Astrocyte (in vitro differentiated cells and primary cell): ENCODE data around the gene FUBP3. TPM values are rescaled to one million over a fixed set of nuclear protein-coding genes. Genes with fewer than 3 reads are reported as not detected.

Experiments
- DNase-seq: peaks from one replicate; pipeline ENCODE4 v3.0.0-alpha.2; 2010; ENCODE audit warnings: low read depth
- FAIRE-seq: peaks from 2 replicates; lab custom pipeline; 2011; peaks lifted over from hg19 to GRCh38; lab: Jason Lieb, UNC
- H2AFZ ChIP-seq: 2 replicates; pipeline ENCODE4 v1.6.0; 2012; ENCODE audit warnings: low read depth, low read length, inconsistent platforms
- H3K27ac ChIP-seq: 2 replicates; pipeline ENCODE4 v1.5.1; 2011; ENCODE audit warnings: low read depth, low read length, inconsistent platforms
- H3K27me3 ChIP-seq: 2 replicates; pipeline ENCODE4 v1.6.0; 2011; ENCODE audit warnings: low read length, inconsistent platforms; ENCODE audit not compliant: insufficient read depth
- H3K36me3 ChIP-seq: 2 replicates; pipeline ENCODE4 v1.5.1; 2011; ENCODE audit warnings: low read length, inconsistent platforms; ENCODE audit not compliant: insufficient read depth
- H3K4me1 ChIP-seq: 2 replicates; pipeline ENCODE4 v1.5.1; 2011; ENCODE audit warnings: low read length, inconsistent platforms; ENCODE audit not compliant: insufficient read depth
- H3K4me2 ChIP-seq: 2 replicates; pipeline ENCODE4 v1.6.0; 2012; ENCODE audit warnings: low read length, inconsistent platforms
- H3K4me3 ChIP-seq: 2 replicates; pipeline ENCODE4 v1.5.1; 2011; ENCODE audit warnings: low read depth, mild to moderate bottlenecking, low read length, inconsistent platforms; ENCODE audit not compliant: insufficient read depth
- H3K79me2 ChIP-seq: 2 replicates; pipeline ENCODE4 v1.6.0; 2012; ENCODE audit warnings: mild to moderate bottlenecking, low read length, inconsistent platforms; ENCODE audit not compliant: insufficient read depth
- H3K9ac ChIP-seq: 2 replicates; pipeline ENCODE4 v1.6.0; 2012; ENCODE audit warnings: mild to moderate bottlenecking, low read length, inconsistent platforms
- H3K9me3 ChIP-seq: 2 replicates; pipeline ENCODE4 v1.5.1; 2012; ENCODE audit warnings: low read depth, mild to moderate bottlenecking, low read length, inconsistent platforms; ENCODE audit not compliant: insufficient read depth
- H4K20me1 ChIP-seq: 2 replicates; pipeline ENCODE4 v1.6.0; 2012; ENCODE audit warnings: low read length, inconsistent platforms; ENCODE audit not compliant: insufficient read depth
- H3K27ac Mint-ChIP-seq: one replicate; pipeline ENCODE4 v1.8.0; 2021; ENCODE audit warnings: mild to moderate bottlenecking, mixed read lengths; ENCODE audit not compliant: unreplicated experiment
- H3K27me3 Mint-ChIP-seq: one replicate; pipeline ENCODE4 v1.8.0; 2021; ENCODE audit warnings: low read depth, mixed read lengths; ENCODE audit not compliant: unreplicated experiment
- H3K36me3 Mint-ChIP-seq: one replicate; pipeline ENCODE4 v1.8.0; 2021; ENCODE audit warnings: low read depth, mixed read lengths; ENCODE audit not compliant: unreplicated experiment
- H3K4me1 Mint-ChIP-seq: one replicate; pipeline ENCODE4 v1.8.0; 2021; ENCODE audit warnings: low read depth, mixed read lengths; ENCODE audit not compliant: unreplicated experiment
- H3K4me3 Mint-ChIP-seq: one replicate; pipeline ENCODE4 v1.8.0; 2021; ENCODE audit warnings: mild to moderate bottlenecking, moderate library complexity, mixed read lengths; ENCODE audit not compliant: unreplicated experiment
- H3K9me3 Mint-ChIP-seq: one replicate; pipeline ENCODE4 v1.8.0; 2021; ENCODE audit warnings: mild to moderate bottlenecking, mixed read lengths; ENCODE audit not compliant: unreplicated experiment
- EZH2 ChIP-seq: IDR thresholded peaks from 2 replicates; pipeline ENCODE4 v1.6.1; 2012; ENCODE audit warnings: mild to moderate bottlenecking, low read length, inconsistent platforms; ENCODE audit not compliant: insufficient read depth
- total RNA-seq: library from RNA; stranded (reverse); gene quantifications from 2 replicates; pipeline ENCODE4 v1.2.1, GENCODE V29; 2021
- TF ChIP-seq, protein P1 (sequence below): IDR thresholded peaks from 2 replicates; pipeline ENCODE4 v1.5.1; 2011; ENCODE audit warnings: low read depth, mild to moderate bottlenecking, inconsistent platforms, low read length, moderate library complexity; ENCODE audit not compliant: insufficient read depth

The FUBP3 gene
- total RNA-seq, 1 donor from 2014 or later, result 64.6 TPM

DNA sequence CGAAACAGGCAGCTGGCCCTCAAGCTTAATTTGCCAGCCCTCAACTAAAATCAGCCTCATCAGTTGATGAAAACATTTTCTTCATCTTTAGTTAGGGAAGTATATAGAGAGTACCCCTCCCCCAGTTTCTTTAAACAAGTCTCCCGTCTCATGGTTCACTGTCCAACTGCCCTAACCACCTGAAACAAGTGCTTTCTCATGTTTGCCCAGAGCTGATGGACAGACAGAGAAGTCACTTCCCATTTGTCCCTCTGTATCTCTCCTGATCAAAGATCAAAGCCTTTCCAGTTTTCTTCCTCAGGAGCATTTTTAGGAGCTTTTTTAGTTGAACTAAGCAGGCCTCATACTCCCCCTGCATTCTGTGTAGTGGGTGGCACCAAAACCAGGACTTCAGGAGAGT lies 21.7 kb downstream of the FUBP3 start:
- Mint-ChIP-seq H3K36me3 (peaks cover 13% of the 10 kb centered on the region), H3K27ac (peak overlapping the region; percentile 48)
- H4K20me1 ChIP-seq, result peaks cover 53% of the 10 kb centered on the region

DNA sequence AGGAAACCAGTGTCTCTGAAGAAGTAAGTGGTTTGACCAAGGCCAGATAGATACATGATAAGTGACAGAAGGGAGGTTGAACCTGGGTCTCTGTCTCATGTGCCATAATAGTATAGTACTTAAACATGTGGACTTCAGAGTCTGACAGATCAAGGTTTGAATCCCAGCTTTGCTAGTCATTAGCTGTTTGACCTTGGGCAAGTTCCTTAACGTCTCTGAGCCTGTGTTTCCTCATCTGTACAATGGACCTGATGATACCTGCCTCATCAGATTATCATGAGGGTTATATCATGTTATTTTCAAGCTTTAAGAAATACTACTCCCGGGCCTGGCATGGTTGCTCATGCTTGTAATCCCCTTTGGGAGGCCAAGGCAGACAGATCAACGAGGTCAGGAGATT lies 24.9 kb downstream of the FUBP3 start:
- no peak overlapping the region for H3K27ac Mint-ChIP-seq
- H2AFZ ChIP-seq, result no peak overlapping the region
- no peaks in the 10 kb centered on the region for H3K9me3 ChIP-seq
- H3K4me1 Mint-ChIP-seq, result peaks cover 17% of the 10 kb centered on the region
- peaks cover 13% of the 10 kb centered on the region for H3K36me3 Mint-ChIP-seq
- peaks cover 7% of the 10 kb centered on the region for H3K4me1 ChIP-seq
- DNase-seq (no peak), FAIRE-seq (no peak)
- no peaks in the 10 kb centered on the region for H3K27me3 Mint-ChIP-seq
- peaks cover 64% of the 10 kb centered on the region for H4K20me1 ChIP-seq
- TF ChIP-seq, protein P1, sequence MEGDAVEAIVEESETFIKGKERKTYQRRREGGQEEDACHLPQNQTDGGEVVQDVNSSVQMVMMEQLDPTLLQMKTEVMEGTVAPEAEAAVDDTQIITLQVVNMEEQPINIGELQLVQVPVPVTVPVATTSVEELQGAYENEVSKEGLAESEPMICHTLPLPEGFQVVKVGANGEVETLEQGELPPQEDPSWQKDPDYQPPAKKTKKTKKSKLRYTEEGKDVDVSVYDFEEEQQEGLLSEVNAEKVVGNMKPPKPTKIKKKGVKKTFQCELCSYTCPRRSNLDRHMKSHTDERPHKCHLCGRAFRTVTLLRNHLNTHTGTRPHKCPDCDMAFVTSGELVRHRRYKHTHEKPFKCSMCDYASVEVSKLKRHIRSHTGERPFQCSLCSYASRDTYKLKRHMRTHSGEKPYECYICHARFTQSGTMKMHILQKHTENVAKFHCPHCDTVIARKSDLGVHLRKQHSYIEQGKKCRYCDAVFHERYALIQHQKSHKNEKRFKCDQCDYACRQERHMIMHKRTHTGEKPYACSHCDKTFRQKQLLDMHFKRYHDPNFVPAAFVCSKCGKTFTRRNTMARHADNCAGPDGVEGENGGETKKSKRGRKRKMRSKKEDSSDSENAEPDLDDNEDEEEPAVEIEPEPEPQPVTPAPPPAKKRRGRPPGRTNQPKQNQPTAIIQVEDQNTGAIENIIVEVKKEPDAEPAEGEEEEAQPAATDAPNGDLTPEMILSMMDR, result no peak
- TF ChIP-seq EZH2, result no peak
- H3K4me3 Mint-ChIP-seq, result no peak overlapping the region
- no peaks in the 10 kb centered on the region for H3K27me3 ChIP-seq
- H3K4me2 ChIP-seq, result no peak overlapping the region
- H3K9ac ChIP-seq, result no peak overlapping the region
- H3K36me3 ChIP-seq, result peaks cover 11% of the 10 kb centered on the region
- H3K4me3 ChIP-seq, result no peak overlapping the region
- no peak overlapping the region for H3K27ac ChIP-seq
- peaks cover 24% of the 10 kb centered on the region for H3K79me2 ChIP-seq
- peaks cover 2% of the 10 kb centered on the region for H3K9me3 Mint-ChIP-seq

More for the DNA sequence above, 21.7 kb downstream of the FUBP3 start:
- Histone ChIP-seq H3K79me2 (peaks cover 24% of the 10 kb centered on the region), H3K4me2 (no peak overlapping the region), H3K36me3 (peaks cover 29% of the 10 kb centered on the region), H3K9ac (no peak overlapping the region), H3K27me3 (no peaks in the 10 kb centered on the region), H3K27ac (no peak overlapping the region), H3K4me3 (no peak overlapping the region), H3K4me1 (no peaks in the 10 kb centered on the region), H2AFZ (no peak overlapping the region), H3K9me3 (no peaks in the 10 kb centered on the region)
- H3K27me3 Mint-ChIP-seq, result no peaks in the 10 kb centered on the region
- TF ChIP-seq, protein P1, result no peak
- no peak for TF ChIP-seq EZH2
- DNase-seq (no peak), FAIRE-seq (no peak)
- H3K9me3 Mint-ChIP-seq, result peaks cover 2% of the 10 kb centered on the region
- H3K4me1 Mint-ChIP-seq, result no peaks in the 10 kb centered on the region
- no peak overlapping the region for H3K4me3 Mint-ChIP-seq

DNA sequence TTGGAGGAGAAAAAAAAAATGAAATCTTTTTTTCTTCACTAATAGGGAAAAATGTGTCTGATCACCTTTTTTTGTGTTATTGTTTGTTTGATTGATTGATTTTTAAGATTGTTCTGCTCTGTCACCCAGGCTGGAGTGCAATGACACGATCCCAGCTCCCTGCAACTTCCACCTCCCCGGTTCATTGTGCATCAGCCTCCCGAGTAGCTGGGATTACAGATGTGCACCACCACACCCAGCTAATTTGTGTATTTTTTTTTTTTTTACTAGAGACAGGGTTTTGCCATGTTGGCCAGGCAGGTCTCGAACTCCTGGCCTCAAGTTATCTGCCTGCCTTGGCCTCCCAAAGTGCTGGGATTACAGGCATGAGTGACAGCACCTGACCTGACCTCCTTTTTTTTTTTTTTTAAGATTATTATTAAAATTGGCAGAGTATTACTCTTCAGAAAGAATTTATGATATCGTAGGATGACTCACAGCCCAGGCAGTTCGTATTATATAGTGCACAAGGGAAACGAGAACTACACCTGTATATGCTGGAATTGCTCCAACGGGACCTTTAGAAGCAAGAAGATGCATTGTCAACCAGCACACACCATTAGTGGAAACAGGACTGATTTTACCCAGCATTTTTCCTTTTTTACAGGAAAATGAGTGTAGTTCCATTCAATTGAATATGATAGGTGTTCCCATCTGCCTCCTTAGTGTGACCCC lies 27.7 kb downstream of the FUBP3 start:
- Mint-ChIP-seq H3K27me3 (no peaks in the 10 kb centered on the region), H3K4me3 (no peak overlapping the region), H3K27ac (no peak overlapping the region), H3K36me3 (peaks cover 6% of the 10 kb centered on the region), H3K9me3 (peaks cover 2% of the 10 kb centered on the region), H3K4me1 (peaks cover 21% of the 10 kb centered on the region)
- H3K27ac ChIP-seq, result no peak overlapping the region
- H3K4me1 ChIP-seq, result peaks cover 7% of the 10 kb centered on the region
- H3K9me3 ChIP-seq, result no peaks in the 10 kb centered on the region
- peaks cover 19% of the 10 kb centered on the region for H3K36me3 ChIP-seq
- DNase-seq (peak; percentile 15), FAIRE-seq (no peak)
- H3K4me2 ChIP-seq, result no peak overlapping the region
- H3K4me3 ChIP-seq, result no peak overlapping the region
- TF ChIP-seq, protein P1, result no peak
- no peak for TF ChIP-seq EZH2
- H4K20me1 ChIP-seq, result peaks cover 75% of the 10 kb centered on the region
- H3K79me2 ChIP-seq, result peaks cover 25% of the 10 kb centered on the region
- H3K27me3 ChIP-seq, result no peaks in the 10 kb centered on the region
- H3K9ac ChIP-seq, result no peak overlapping the region
- no peak overlapping the region for H2AFZ ChIP-seq
